Fibroblast of skin of right biceps (primary cell): Measurements from ENCODE around the gene SLC11A2.
"Not testable (repeated sequence)": the region's sequence is repeated elsewhere in the genome, so short reads cannot be mapped to it uniquely, and the experiment has no call there.

Experiments used
- DNase-seq: peaks from one replicate; pipeline ENCODE4 v3.0.0-alpha.2; 2013

Gene SLC11A2

DNA sequence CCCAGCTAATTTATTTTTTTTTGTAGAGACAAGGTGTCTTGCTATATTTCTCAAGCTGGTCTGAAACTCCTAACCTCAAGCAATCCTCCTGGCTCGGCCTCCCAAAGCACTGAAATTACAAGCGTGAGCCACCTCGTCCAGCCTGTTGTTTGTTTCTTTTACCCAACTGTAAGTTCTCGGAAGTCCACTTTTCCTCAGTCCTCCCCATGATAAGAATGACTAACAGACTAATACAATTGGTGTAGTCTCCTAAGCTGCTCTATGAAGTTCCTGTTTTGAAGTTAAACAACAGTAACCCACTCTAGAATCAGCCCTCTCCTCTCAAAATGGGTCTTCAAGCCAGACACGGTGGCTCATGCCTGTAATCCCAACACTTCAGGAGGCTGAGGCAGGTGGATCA, 37.3 kb downstream of the SLC11A2 start:
- DNase-seq, result no peak

DNA sequence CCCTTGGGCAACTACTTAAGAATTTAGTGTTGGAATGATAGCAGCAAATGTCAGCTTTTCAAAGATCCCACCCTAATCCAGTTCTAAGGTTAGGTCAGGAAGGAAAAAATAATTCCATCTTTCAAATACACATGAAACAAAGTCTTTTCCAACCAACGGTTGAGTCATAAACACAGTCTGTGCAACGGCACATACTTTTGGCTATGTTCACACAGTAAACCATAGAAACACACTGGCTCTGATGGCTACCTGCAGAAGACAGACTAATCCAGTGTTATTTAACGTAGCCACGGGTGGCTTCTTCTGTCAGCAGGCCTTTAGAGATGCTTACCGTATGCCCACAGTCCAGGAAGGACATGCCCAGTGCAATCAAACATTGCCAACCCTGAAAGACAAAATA, 38.1 kb downstream of the SLC11A2 start:
- peak; percentile 50 for DNase-seq

DNA sequence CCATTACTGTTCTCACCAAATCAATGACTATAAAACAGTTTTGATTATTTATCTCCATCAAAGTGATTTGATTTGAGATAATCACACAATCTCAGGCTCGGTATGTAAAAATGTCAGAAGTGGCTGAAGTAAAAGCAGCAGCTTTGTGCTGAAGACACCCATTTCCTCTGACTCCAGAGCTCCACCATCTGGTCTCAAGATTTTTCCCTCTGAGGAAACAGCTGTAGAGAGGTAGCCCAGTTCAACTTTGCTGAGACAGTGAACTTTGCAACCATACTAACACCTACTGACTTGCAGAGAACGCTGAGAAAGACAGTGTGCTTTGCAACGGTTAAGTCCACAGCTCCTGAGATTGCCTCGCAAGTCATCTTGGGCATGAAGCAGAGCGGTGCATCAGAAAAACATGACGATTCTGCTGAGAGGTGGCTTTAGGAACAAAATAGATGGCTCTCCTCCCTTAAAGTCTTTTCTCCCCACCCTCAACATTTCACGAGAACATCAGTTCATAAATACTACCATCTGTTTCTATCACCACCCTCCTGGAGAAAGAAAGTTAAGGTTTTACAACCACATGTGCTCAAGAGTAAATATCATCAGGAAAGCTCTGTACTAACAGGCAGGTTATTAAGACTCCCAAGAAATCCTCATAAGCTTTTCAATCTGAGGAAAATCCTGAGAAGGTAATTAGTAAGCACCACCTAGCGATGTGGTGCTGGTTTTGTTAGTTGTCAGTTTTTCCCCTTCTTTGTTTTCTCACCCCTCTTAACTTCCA, 39.0 kb downstream of the SLC11A2 start:
- DNase-seq, result peak; percentile 60

DNA sequence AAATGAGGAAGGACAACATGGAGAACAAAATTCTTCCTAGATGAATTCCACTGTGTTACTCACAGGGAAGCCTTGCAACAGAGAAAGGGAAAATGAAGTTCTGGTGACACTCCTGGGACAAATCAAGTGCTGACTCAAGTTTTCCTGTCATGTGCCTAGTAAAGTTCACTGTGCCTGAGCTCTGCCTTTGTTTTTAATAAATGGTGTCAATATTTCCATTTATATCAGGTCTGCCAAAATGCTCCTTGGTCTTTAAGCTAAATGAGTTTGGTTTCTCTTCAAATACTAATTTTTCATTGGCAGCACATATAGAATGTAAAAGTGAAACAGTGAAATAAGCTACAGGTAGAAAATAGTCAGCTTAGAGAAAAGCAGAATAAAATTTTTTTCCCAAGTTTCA, 40.9 kb downstream of the SLC11A2 start:
- peak; percentile 84 for DNase-seq

DNA sequence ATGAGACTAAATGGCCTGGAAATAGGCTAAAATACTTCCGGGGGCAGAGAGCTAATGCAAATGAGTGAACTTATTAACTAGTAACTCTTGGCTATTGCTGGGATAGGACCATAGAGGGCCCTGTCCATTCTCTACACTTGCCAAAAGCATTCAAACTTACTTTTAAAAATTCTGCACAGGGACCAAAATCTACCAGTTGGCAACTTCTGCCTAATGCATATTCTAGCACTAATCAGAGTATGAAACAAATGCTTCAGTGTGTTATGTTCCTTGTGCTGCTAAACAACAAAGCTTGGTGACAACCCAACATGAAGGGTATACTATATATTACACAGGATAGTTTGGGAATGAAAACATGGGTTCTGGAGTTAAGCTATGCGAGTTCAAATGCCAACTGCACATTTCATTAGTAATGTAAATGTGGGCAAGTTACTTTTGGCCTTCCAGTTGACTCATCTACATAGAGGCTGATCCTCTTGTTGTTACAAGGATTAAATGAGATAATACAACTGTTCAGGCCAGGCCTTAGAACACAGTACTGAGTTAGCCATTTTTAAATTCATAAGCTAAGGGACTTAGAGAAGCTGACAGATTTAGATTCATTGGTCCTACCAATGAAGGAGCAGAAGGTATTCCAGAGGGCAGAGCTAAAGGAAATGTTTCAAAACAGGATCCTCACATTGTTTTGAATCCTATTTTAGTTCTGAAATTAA, 41.4 kb downstream of the SLC11A2 start:
- DNase-seq, result peak; percentile 53

DNA sequence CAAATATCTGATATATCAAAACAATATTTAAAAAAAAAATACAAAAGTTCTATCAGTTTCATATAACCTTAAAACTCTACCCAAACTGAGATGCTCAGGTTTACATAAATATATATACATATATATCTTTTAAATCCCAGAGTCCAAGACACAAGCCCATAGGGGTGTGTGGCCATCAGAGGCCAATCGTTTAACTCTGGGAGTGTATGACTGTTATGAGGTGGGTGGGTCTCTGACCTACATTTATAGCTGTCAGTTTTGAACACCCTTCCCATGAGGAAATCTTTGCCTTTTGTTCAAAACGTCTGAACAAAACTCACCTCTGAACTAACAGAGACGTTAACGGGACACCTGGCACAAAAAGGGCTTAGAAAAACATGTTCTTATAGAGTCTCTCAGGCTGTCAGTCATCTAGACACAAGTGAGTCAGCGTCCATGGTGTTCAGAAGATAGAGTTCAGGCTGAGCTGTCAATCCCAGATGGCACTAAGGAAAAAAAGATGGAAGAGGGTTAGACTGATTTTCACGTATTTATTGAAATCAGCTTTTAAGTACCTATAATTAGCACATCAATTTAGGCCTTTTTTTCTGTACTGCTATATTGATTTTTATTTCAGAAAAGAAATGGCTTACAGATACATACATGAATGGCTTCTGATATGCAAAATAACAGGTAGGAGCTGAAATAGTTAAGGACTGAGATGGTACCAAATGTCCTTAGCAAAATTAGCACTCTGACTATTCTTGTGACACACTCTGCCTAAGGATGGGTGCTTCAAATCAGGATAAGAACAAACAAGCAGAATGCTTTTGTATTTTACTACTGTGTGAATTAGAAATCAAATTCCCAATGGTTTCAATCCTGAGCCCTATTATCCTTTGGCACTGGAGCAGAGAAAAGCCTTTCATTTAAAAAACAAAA, 44.6 kb downstream of the SLC11A2 start:
- no peak for DNase-seq

DNA sequence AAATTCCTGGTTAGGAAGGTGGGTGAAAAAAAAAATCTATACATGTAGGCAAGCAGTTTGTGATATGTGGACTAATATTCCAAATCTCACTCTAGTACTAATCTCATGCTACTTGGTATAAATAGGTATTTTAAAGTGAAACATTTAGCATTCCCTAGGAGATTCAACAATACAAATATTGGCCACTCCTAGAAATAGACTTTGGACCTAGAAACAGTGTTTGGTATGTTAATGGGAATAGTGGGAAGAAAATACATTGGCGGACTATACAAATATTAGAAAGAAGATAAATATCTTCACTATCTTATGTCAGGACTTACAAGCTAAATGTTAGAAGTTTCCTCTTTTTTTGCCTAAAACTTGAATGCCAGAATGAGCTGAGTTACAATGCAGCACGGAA, 45.6 kb downstream of the SLC11A2 start:
- no peak for DNase-seq

DNA sequence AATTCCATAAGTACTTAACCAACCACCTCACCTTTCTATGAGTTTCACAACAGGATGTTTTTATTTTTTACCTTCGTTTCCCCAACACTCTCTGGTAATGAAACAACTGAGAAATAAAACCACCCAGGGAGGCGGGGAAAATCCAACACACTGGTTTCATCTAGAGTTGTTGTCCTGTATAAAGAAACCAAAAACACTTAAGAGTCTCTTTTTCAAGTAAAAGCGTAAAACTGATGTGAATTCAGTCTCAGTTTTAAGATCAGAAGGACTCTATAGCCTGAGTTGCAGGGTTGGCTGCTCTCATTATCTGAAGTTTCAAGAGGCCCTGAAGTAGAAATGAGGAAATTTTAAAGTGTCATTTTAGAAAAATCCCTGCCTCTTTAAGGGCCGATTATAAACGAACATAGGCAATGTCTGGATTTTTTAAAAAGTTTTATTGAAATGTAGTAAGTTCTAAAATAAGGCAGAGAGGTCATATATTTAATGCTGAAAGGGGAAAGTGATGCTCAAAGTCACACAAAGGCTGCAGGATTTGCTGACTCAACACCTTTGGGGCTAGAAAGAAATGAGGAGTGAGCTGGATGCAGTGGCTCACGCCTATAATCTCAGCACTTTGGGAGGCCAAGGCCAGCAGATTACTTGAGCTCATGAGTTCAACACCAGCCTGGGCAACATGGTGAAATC, 46.7 kb downstream of the SLC11A2 start:
- no peak for DNase-seq

DNA sequence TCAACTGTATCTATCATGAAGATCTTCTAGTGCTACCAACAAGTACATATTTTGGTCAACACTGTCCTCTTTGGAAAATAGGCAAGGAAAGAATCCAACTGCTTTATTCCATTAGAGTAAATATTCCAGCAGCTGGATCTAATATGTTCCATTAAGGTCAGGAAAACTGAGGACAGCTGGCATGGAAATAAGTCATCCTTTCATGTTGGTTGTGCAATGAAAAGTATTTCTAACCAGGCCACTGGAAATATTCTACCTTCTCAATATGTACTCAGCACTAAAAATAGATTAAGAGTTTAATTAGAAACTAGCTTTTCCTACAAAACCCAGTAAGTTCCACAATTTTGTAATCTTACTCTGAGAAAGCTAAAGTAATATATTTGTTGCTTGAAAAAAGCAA, 54.2 kb downstream of the SLC11A2 start:
- DNase-seq, result peak; percentile 16

DNA sequence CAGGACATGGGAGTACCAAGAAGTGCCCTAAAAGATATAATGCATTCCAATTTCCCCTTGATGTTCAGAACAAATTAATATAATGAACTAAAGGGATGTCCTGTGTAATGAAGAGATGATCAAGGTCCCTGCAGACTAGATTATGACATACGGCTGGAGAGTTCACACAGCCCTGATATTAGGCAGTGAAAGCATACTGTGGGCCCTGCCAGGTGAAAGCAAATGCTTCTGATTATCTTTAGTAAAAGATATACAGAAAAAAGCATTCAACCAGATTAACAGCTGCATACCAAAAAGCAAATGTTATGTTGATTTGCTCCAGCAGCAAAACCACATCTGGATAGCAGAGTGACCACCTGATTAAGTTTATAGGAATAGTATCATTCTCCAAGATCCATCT, 61.8 kb downstream of the SLC11A2 start:
- DNase-seq, result no peak

DNA sequence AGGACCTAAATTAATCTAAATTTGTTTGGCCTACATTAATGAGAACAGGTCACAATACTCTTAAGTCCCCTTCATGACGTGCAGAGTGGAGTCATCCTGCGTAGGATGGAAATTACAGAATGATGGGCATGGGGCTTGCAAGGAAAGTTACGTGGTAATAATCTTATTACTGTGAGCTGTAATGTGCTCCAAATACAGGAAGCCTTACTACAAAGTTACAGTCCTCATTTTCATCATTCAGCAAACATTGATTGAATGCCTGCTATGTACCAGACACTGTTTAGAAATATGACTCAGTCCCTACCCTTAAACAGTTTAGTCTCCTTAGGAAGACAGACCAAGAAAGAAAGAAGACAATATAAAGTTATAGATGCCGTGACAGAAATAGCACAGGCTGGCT, 64.5 kb downstream of the SLC11A2 start:
- DNase-seq, result no peak

DNA sequence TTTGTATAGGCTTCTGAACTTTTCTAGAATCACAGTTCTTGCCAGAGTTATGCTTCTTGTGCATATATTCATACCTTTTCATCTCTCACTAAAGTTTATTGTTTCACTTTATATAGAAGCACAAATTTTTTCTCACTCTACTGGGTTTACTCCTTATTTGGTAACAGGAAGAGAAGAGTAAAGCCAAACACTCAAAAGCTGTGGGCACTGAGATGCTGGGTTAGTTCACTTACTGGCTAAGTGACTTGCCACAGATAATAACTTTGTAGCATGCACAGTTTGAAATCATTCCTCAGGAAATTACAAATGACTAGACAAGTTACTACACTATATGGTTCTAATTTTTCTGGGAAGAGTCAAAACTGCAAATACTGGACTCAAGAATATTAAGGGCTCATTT, 66.1 kb downstream of the SLC11A2 start:
- no peak for DNase-seq

DNA sequence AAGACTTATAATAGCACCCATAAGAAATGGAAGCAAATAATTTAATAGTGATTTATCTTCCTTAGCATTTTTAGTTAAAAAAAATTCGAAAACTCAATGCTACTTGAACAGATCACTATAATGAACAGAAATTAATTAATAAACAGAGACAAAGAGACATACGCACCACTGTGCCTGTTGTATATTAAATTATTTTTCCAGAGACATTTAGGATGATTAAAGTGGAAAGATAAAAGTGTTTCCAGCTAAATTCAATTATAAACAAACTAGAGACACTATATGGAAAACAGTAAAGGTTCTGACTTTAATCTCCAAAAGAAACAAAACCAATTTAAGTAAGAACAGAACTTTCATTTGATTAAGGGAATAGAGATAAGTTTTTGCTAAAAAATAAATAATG, 70.5 kb downstream of the SLC11A2 start:
- no peak for DNase-seq

DNA sequence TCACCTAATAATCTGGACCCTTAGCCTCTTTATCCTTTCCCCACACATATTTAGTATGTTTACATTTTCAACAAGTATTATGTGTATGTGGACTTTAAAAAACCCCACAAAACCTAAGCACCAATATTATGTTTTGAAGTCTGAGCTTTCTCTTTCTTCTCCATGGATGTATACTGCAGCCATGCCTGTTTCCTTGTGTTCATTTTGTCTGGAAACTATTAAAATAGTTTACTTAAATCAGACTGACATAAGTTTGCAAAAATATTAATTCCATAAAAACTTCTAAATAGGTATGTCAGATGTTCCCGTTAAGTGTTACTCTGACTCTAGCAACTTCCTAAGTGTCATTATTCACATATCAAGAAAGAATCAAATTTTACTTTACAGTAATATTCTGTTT, 70.9 kb downstream of the SLC11A2 start:
- DNase-seq, result no peak

DNA sequence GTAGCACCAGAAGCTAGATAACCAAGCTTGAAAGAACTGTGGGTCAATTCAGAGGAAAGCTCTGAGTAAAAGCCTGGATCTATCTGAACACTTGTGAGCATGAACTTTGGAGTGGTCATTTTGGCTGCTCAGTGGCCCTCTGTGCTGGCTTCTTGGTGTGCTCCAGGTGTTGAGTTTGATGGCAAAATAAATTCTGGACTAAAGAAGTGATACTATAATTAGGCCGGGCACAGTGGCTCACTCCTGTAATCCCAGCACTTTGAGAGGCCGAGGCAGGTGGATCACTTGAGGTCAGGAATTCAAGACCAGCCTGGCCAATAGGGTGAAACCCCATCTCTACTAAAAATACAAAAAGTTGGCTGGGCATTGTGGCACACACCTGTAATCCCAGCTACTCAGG, 71.4 kb downstream of the SLC11A2 start:
- DNase-seq, result not testable (repeated sequence)

DNA sequence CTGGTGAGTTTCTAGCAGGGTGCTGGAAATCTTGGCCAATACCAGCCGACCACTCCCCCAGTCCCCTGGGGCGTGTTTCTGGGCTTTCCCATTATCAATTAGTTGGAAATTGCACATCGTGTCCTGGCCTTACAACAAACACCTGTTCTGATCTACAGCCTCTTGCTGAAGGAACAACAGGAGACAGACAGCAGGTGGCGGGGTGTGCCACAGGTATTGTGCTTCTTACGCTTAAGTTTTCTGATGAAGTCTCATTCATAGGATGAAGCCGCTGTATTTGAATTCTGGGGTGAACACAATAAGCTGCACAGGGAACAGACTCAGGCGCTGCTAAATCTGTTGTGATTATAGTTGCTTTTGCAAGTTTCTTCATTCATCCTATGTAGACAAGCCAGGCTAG, 73.1 kb downstream of the SLC11A2 start:
- DNase-seq, result no peak

DNA sequence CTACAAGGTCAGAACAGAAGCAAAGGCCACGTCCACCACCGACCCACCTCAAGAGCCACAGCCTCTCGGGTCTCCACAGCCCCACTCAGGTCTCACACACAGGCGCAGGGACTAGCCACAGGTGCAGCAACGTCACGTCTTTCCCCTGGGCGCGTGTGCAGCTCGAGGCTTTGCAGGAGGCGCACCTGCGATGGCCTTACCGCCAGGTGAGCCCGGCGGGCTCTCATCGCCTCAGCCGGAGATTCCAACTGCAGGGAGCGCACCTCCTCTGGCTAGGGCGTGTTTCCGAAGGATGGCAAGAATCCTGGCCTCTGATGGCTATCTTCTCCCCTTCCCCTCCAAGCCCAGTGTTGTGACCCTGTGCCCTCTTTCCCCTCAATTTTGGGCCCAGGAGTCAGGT, 73.7 kb downstream of the SLC11A2 start, which contains the start of gene HIGD1C:
Gene HIGD1C (plus strand): TSS at position 35 of the 400 bp plus-strand sequence. CDS start 1,455 bp downstream, outside the sequence.
- no peak for DNase-seq

DNA sequence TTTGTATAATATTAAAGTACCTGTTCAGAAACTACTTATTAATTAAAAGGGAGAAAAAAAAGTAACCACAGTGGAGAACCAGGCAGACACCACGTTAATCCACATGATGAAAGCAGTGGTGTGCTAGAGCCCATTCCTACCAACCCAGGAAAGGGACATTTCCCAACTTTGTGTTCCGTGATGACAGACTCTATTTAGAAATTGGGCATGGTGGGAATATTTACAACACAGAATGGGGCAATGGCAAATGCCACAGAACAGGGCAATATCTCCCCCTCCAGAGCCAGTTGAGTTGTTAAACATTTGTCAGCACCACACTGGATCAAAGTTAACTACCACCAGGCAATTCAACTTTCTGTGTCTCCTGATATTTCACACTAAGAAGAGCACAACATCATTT, 75.1 kb downstream of the SLC11A2 start:
- DNase-seq, result no peak

DNA sequence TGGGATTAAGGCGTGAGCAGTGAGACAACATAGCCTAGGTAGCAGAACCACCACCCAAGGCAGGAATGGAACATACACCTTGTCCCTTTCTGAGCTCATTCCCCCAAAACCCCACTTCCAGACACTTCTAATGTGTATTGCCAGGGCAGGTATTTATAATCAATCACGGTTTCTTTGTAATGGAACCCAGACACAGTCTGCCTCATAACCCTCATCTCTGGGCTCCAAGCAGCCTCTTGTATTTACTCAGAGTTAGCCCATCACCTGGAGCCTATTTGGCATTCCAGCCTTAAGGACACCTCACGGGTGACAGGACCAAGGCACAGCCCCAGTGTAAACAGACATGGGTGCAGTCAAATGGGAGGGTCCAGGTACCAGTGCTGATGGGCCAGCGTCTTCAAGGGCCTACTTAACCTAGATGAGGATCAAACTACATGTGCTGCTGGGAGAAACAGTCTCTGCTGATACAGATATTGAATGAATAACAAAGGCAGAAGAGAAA, 76.3 kb downstream of the SLC11A2 start:
- DNase-seq, result no peak

DNA sequence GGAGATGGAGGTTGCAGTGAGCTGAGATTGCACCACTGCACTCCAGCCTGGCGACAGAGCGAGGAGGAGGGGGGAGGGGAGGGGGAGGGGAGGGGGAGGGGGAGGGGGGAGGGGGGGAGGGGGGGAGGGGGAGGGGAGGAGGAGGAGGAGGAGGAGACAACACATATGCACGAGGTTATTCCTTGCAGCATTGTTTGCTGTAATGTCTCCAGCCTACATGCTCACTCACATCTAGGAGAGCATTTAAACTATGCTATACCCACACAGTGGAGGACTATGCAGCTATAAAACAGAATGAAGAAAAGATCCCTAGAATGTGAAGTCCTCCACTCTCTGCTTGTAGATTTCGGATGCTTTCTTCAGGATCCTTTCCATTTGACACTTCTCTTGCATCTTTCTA, 77.4 kb downstream of the SLC11A2 start:
- peak; percentile 4 for DNase-seq

DNA sequence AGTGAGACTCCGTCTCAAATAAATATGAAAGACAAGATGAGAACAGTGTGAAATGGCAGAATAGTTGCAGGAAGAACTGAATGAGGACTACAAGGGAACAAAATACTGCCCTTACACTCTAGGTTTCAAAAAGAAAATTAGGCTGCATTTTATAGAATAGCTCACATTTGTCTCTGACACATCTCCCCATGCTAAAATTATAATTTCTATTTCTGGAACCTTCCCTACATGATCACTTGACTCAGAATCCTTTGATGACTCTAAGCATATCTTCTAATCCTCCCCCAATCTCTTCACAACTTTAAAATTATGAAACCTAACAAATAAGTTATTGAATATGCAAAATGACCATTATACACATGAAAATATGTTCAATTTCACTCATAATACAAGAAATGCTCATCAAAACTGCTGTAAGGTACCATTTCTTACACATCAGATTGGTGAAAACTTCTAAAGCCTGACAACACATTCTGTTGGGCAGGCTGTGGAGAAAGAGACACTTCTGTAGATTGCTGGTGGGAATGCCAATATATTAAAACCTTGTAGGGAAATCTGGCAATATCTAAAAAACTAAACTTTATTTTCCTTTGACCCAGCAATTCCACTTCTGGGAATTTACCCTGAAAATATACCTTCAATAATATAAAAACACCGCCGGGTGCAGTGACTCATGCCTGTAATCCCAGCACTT, 78.1 kb downstream of the SLC11A2 start:
- DNase-seq, result no peak

DNA sequence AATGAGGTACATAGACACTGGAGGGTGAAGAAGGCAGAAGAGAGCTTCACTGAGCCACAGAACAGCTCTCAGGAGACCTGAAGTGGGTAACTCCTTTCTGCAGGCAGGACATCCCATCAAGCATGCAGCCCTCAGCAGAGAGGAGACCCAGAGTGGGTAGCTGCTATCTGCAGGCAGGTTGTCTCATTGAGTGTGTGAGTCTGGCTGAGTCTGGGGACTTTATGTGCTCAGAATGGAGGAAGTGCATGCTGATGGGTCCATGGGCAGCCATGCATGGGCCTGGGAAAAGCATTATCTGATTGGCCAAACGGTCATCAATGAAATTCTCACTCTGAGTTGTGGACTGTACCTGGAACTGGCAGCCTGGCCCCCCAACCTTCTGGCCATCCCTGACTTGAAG, 88.5 kb downstream of the SLC11A2 start:
- DNase-seq, result no peak
